C4-2B (cell line): ENCODE data around the gene RPTOR.

ENCODE experiments used
- H3K27ac ChIP-seq: fragments of 450-650 bp; 2 replicates; pipeline ENCODE4 v1.5.1; 2017
- ZFX ChIP-seq: fragments of 450-650 bp; IDR thresholded peaks from 2 replicates; pipeline ENCODE4 v1.6.1; 2017
- TF ChIP-seq, protein P1 (sequence below): fragments of 450-650 bp; conservative IDR thresholded peaks from 2 replicates; pipeline ENCODE4 v1.5.1; 2017; ENCODE audit warnings: mild to moderate bottlenecking

Gene RPTOR

DNA sequence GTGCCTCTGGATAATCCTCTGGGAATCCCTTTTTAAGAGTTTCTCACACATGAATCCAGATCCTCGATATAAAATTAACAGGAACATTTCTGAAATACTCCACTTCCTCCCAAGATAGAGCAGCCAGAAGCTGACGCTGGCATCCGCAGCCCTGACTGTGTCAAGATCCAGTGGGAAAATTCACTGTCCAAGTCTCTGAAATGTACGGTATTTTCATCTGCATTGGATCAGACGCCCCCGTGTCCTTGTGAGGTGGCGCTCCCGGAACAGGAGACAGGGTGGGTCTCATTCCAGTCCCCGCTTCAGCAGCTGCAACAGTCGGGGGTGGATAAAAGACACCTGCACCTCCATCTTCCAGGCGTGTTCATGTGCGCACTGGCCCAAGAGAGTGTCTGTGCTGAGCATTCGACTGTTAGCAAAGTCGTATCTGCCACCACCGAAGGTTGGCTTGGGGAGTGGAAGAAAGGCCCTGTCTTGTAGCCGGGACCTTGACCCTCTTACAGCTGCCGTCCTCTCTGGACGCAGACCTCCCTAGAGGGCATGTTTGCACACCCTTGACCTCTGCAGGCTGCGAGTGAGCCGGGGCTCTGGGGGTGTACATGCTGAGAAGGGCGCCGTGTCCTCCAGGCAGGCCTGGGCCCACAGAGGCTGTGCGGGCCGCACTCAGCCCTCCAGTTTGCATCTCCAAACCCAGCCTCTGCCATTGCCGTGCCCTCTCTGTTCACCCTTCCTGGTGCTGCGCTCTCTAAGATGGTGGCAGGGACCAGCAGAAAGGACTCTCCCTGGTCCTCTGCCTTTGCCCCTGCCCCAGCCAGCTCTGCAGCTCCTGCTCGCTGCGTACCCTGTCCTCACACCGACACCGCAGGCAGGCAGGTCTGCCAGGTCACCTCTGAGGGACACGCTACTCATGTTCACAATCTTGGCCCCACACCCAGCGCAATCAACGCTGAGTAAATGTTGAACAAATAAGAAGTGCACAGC, 375.0 kb downstream of the RPTOR start:
- no peak for TF ChIP-seq ZFX
- TF ChIP-seq, protein P1, sequence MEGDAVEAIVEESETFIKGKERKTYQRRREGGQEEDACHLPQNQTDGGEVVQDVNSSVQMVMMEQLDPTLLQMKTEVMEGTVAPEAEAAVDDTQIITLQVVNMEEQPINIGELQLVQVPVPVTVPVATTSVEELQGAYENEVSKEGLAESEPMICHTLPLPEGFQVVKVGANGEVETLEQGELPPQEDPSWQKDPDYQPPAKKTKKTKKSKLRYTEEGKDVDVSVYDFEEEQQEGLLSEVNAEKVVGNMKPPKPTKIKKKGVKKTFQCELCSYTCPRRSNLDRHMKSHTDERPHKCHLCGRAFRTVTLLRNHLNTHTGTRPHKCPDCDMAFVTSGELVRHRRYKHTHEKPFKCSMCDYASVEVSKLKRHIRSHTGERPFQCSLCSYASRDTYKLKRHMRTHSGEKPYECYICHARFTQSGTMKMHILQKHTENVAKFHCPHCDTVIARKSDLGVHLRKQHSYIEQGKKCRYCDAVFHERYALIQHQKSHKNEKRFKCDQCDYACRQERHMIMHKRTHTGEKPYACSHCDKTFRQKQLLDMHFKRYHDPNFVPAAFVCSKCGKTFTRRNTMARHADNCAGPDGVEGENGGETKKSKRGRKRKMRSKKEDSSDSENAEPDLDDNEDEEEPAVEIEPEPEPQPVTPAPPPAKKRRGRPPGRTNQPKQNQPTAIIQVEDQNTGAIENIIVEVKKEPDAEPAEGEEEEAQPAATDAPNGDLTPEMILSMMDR = no peak
- H3K27ac ChIP-seq = no peak overlapping the region

GRCh38 chr17:80920441-80920840, 375.8 kb downstream of the RPTOR start:
- H3K27ac ChIP-seq = no peak overlapping the region
- TF ChIP-seq, protein P1 = no peak
- no peak for TF ChIP-seq ZFX

GRCh38 chr17:80921159-80921558, 376.5 kb downstream of the RPTOR start:
- H3K27ac ChIP-seq = no peak overlapping the region
- TF ChIP-seq, protein P1 = no peak
- no peak for TF ChIP-seq ZFX

DNA sequence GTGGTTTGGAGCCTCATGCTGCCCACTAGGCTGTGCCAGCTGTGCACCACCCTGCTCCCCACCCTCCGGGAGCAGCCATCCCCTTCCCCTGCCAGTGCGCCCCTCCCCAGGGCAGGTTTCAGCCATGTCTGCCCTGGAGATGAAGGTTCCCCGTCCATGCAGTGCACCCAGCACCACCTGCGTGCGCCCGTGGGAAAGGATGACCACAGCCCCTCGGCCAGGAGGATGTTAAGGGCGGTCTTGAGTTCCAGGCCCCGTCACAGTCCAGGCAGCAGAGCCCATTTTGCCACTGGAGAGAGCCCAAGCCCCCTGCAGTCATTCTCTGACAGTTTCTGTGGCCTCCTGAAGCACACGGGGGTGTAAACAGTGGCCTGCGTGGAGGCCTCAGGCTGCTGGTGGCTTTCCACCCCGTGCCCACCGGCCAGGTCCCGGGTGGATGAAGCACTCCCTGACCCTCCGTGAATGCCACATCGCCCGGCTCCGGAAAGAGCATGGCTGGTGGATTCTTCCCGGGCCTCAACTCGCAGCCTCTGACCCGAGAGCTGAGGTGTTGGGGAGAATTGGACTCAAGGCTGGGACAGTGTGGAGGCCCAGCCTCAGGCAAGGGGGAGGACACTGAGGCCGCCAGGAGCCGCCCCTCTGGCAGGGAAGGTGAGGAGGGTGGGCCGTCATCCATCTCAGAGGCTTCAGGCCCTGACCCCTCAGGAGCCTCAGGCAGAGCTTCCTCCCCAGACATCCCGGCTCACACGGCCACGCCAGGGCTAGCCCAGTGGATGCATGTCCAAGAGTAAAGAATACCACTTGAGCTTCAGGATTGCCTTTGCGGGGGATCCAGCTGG, 377.3 kb downstream of the RPTOR start:
- no peak overlapping the region for H3K27ac ChIP-seq
- TF ChIP-seq, protein P1 = no peak
- no peak for TF ChIP-seq ZFX

GRCh38 chr17:80922580-80923160, 378.0 kb downstream of the RPTOR start:
- TF ChIP-seq, protein P1 = no peak
- TF ChIP-seq ZFX = no peak
- H3K27ac ChIP-seq = no peak overlapping the region

DNA sequence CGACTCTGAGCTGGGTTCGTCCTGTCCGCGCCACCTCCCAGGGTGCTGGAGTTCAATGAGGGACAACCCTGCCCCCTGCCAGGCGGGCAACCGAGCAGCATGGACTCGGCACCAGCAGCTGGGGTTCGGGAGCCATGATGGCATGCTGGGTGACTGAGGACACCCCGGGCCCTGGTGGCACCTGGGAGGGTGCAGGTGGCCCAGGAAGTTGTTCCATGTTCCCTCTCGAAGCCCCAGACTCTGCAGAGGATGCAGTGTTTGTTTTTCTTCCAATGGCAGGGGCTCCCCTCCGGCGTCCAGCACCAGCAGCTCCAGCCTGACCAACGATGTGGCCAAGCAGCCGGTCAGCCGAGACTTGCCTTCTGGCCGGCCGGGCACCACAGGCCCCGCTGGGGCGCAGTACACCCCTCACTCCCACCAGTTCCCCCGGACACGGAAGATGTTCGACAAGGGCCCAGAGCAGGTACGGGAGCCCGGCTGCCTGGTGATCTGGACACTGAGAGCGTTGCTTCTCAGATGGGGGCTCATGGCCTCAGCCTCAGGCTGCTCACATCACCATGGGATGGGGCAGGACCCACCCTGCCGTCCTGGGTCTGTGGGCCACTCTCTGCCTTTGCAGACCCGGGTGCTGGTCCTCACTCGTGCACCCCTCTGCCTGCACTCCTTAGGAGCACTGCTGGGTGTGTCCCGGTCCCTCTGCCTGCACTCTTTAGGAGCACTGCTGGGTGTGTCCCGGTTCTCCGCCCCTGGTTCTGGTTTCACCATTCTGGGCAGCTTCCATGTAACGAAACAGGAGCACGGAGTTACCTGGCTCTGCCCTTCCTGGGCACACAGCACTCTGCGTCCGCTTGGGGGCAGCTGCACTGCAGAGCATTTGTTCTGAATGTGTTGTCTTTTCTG, 378.8 kb downstream of the RPTOR start:
- no peak overlapping the region for H3K27ac ChIP-seq
- TF ChIP-seq ZFX = no peak
- TF ChIP-seq, protein P1 = no peak
